Mucosa of rectum (tissue), 2 donors: Measurements from ENCODE around the gene SPAG16.
"Not testable (repeated sequence)": the region's sequence is repeated elsewhere in the genome, so short reads cannot be mapped to it uniquely, and the experiment has no call there.

Experiments
- H3K27ac ChIP-seq, 2 donors: one replicate each; pipeline ENCODE4 v1.7.0; 2013; ENCODE audit warnings: inconsistent platforms in 2 of 2, low read depth in 2 of 2, low read length in 2 of 2
- H3K27me3 ChIP-seq, 2 donors: one replicate each; pipeline ENCODE4 v1.7.0; 2013; ENCODE audit warnings: low read length in 2 of 2; ENCODE audit not compliant: control insufficient read depth in 2 of 2, insufficient read depth in 2 of 2
- H3K36me3 ChIP-seq, 2 donors: one replicate each; pipeline ENCODE4 v1.7.0; 2013; ENCODE audit warnings: low read length in 2 of 2; ENCODE audit not compliant: control insufficient read depth in 2 of 2, insufficient read depth in 2 of 2
- H3K4me1 ChIP-seq, 2 donors: one replicate each; pipeline ENCODE4 v1.7.0; 2013; ENCODE audit warnings: low read length in 2 of 2, mild to moderate bottlenecking in 1 of 2; ENCODE audit not compliant: control insufficient read depth in 2 of 2, insufficient read depth in 2 of 2
- H3K4me3 ChIP-seq, 2 donors: one replicate each; pipeline ENCODE4 v1.7.0; 2013; ENCODE audit warnings: low read length in 2 of 2
- H3K9ac ChIP-seq, 2 donors: one replicate each; pipeline ENCODE4 v1.7.0; 2013; ENCODE audit warnings: low read length in 2 of 2, low read depth in 1 of 2, mild to moderate bottlenecking in 1 of 2
- H3K9me3 ChIP-seq, 2 donors: one replicate each; pipeline ENCODE4 v1.7.0; 2013; ENCODE audit warnings: low read length in 2 of 2; ENCODE audit not compliant: control insufficient read depth in 2 of 2
- donor health status: healthy.
- donor health status: Normal muscosa, but diverticular disease.

The SPAG16 gene

GRCh38 chr2:213995400-213996105 lies 711.3 kb downstream of the SPAG16 start:
- Histone ChIP-seq H3K27ac (no peak overlapping the region), H3K27me3 (no peaks in the 10 kb centered on the region), H3K4me1 (no peaks in the 10 kb centered on the region), H3K4me3 (no peak overlapping the region), H3K36me3 (no peaks in the 10 kb centered on the region), H3K9ac (no peak overlapping the region), H3K9me3 (no peaks in the 10 kb centered on the region)

- not testable (repeated sequence) for H3K36me3 ChIP-seq, H3K4me3 ChIP-seq, H3K4me1 ChIP-seq, H3K9me3 ChIP-seq, H3K27ac ChIP-seq, H3K27me3 ChIP-seq, H3K9ac ChIP-seq
Observed at GRCh38 chr2:213998976-213999375, 714.7 kb downstream of the SPAG16 start.

GRCh38 chr2:214004463-214004862 lies 720.2 kb downstream of the SPAG16 start:
- Histone ChIP-seq H3K9me3 (no peaks in the 10 kb centered on the region), H3K27ac (no peak overlapping the region), H3K4me1 (no peaks in the 10 kb centered on the region), H3K9ac (no peak overlapping the region), H3K4me3 (no peak overlapping the region), H3K27me3 (no peaks in the 10 kb centered on the region), H3K36me3 (no peaks in the 10 kb centered on the region)

DNA sequence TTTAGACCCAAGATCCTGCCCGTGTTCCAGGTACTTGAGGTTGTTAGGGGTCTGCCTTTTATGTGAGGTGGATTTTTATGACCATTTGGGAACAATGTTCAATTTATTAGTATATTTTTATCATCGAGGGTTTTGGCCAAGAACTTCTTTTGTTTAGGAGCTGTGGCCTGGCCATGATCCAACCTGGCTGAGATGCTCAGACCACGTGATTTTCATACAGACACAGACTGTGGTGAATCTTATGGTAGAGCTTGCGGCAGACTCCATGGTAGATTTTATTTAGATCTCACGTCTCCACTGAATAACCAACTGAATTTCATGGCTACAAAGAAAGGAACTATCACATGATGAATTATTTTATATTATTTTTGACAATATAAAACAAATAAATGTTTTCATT lies 721.1 kb downstream of the SPAG16 start:
- H3K4me1 ChIP-seq = no peaks in the 10 kb centered on the region

DNA sequence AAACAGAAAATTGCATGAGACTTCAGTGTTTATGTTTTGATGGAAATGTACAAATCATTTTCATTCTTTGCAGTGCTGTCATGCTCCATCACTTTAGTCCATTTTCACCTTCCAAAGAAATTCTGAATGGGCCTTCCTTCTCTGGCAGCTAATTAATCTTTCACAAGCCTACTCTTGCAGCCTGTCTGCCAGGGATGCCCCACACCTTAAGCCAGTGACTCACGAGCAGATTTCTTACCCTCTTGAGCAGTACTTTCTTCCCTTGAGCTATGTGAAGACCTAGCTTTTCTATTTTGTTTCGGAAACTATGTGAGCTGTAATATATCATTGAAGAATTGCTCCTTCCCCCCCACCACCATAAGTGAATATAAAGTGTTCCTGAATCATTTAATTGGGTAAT lies 722.3 kb downstream of the SPAG16 start:
- Histone ChIP-seq H3K27me3 (no peaks in the 10 kb centered on the region), H3K4me1 (no peaks in the 10 kb centered on the region), H3K9me3 (no peaks in the 10 kb centered on the region), H3K27ac (no peak overlapping the region), H3K4me3 (no peak overlapping the region), H3K9ac (no peak overlapping the region), H3K36me3 (no peaks in the 10 kb centered on the region)

More for the DNA sequence above, 721.1 kb downstream of the SPAG16 start:
- H3K36me3 ChIP-seq = no peaks in the 10 kb centered on the region
- H3K27me3 ChIP-seq = no peaks in the 10 kb centered on the region
- H3K27ac ChIP-seq = no peak overlapping the region
- no peak overlapping the region for H3K9ac ChIP-seq
- H3K4me3 ChIP-seq = no peak overlapping the region
- H3K9me3 ChIP-seq = no peaks in the 10 kb centered on the region

DNA sequence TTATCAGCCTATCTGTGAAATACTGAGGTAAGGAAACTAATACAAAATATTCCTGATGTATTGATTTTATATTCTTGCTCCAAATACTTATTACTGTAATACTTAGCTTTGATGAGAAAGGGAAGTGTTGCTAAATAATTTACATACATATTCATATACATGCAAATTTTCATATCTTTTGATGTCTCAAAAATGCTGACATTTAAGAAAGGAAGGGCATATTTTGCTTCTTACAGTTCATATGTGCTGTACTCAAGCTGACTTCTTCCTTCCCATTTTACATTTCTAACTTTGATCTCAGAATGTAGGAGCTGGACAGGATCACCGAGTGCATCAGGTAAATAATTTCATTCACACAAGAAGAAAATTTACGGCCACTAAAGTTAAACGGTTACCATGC lies 727.4 kb downstream of the SPAG16 start:
- H3K4me1 ChIP-seq = no peaks in the 10 kb centered on the region
- H3K4me3 ChIP-seq = no peak overlapping the region
- no peak overlapping the region for H3K27ac ChIP-seq
- no peak overlapping the region for H3K9ac ChIP-seq
- no peaks in the 10 kb centered on the region for H3K36me3 ChIP-seq
- H3K9me3 ChIP-seq = peaks cover 0 to 2% of the 10 kb centered on the region in 2 donors
- H3K27me3 ChIP-seq = no peaks in the 10 kb centered on the region

- H3K4me3 ChIP-seq = no peak overlapping the region
- H3K4me1 ChIP-seq = no peaks in the 10 kb centered on the region
- H3K9ac ChIP-seq = no peak overlapping the region
- H3K27me3 ChIP-seq = no peaks in the 10 kb centered on the region
- peaks cover 0 to 2% of the 10 kb centered on the region in 2 donors for H3K9me3 ChIP-seq
- H3K36me3 ChIP-seq = no peaks in the 10 kb centered on the region
- no peak overlapping the region for H3K27ac ChIP-seq
Observed at GRCh38 chr2:214014551-214015220, 730.4 kb downstream of the SPAG16 start.

DNA sequence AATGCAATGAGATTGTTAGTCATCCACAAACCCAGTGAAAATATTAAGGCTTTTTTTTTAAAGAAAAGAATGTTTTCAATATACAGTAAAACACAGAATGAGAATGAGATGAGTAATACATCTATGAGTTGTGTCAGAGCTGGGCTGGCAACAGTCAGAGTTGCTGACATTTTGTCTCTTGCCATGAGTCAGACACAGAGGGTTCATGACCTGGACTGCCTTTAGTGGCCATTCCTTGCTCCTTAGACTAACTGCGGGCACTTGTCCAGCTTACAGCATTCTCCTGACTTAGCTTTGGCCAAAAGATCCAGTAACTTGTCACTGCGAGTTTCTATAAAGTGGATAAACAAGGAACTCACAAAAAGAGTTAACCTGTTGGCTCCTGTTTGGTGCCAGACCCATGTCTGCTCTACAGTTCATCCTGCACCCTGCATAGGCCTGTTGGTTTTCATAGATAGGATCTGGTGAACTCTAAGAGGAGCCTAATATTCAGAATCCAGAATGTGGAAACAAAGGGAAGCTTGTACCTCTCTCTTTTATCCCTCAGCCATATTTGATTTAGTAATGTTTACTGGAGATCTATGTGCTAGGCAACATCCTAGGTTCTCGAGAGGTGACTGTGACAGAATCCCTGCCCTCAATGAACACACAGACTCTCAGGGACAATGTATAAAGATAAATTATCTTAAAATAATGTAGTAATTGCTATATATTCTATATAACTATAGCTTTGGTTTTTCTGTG lies 735.1 kb downstream of the SPAG16 start:
- peaks cover 0 to 2% of the 10 kb centered on the region in 2 donors for H3K9me3 ChIP-seq

DNA sequence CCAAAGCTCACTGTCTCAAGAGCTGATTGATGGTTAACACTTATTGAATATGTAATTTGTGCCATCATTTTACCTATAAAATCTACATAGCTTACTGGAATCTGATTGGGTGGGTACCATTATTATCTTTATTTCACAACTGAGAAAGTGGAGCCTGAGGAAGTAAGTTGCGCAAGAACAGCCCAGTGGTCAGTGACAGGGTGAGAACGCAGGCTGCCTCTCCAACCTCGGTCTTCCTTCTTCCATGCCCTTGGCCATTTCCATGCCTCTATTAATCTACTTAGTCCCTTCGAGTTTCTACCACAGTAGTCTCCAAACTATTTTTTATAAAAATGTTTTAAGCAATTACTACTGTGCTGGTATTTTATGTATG lies 735.7 kb downstream of the SPAG16 start:
- no peaks in the 10 kb centered on the region for H3K27me3 ChIP-seq

More for the DNA sequence above, 735.1 kb downstream of the SPAG16 start:
- no peak overlapping the region for H3K9ac ChIP-seq
- no peak overlapping the region for H3K27ac ChIP-seq
- H3K27me3 ChIP-seq = no peaks in the 10 kb centered on the region
- no peaks in the 10 kb centered on the region for H3K36me3 ChIP-seq
- no peak overlapping the region for H3K4me3 ChIP-seq
- no peaks in the 10 kb centered on the region for H3K4me1 ChIP-seq

GRCh38 chr2:214029190-214029589 lies 744.9 kb downstream of the SPAG16 start:
- Histone ChIP-seq H3K9ac (no peak overlapping the region), H3K27me3 (no peaks in the 10 kb centered on the region), H3K27ac (no peak overlapping the region), H3K4me3 (no peak overlapping the region), H3K9me3 (no peaks in the 10 kb centered on the region), H3K4me1 (no peaks in the 10 kb centered on the region), H3K36me3 (no peaks in the 10 kb centered on the region)

More for the DNA sequence above, 735.7 kb downstream of the SPAG16 start:
- Histone ChIP-seq H3K9me3 (peaks cover 0 to 1% of the 10 kb centered on the region in 2 donors), H3K4me3 (no peak overlapping the region), H3K27ac (no peak overlapping the region), H3K36me3 (no peaks in the 10 kb centered on the region), H3K4me1 (no peaks in the 10 kb centered on the region), H3K9ac (no peak overlapping the region)
